A673 (cell line): ENCODE measurements around the gene USP53. TPM values are rescaled to one million over a fixed set of nuclear protein-coding genes. Genes with fewer than 3 reads are reported as not detected.

ENCODE experiments used
- BruUV-seq: library from RNA; stranded (reverse); fragments of 400-500 nt; replicated peaks from 2 replicates; lab custom pipeline; 2021; lab: Mats Ljungman, UMichigan
- CTCF ChIA-PET: fragments of 300-600 bp; sonication (Branson Sonifier 250); formaldehyde crosslinking; loops from one replicate; lab custom pipeline; 2022; ENCODE audit warnings: antibody characterized with exemption; lab: Charles Lee
- POLR2A ChIA-PET: fragments of 300-600 bp; sonication (Branson Sonifier 250); formaldehyde crosslinking; loops from one replicate; lab custom pipeline; 2022; ENCODE audit warnings: antibody characterized with exemption; ENCODE audit not compliant: low non-redundant PET; lab: Charles Lee
- DNase-seq: peaks from one replicate; pipeline ENCODE4 v3.0.0-alpha.2; 2015; ENCODE audit warnings: low spot score
- H3K27ac ChIP-seq: fragments of 200-600 bp; sonication (generic); 2 replicates; pipeline ENCODE4 v1.5.1; 2016; ENCODE audit warnings: mixed run types, low read depth, mild to moderate bottlenecking, mixed read lengths, antibody characterized with exemption, low read length; ENCODE audit not compliant: poor library complexity, severe bottlenecking
- H3K27me3 ChIP-seq: fragments of 200-600 bp; sonication (generic); replicated peaks from 2 replicates; pipeline ENCODE4 v1.6.1; 2017; ENCODE audit warnings: mixed run types, low read depth, mild to moderate bottlenecking, mixed read lengths, antibody characterized with exemption, low read length; ENCODE audit not compliant: insufficient read depth, poor library complexity
- H3K36me3 ChIP-seq: fragments of 200-600 bp; sonication (generic); 2 replicates; pipeline ENCODE4 v1.6.1; 2016; ENCODE audit warnings: mixed run types, mild to moderate bottlenecking, mixed read lengths, antibody characterized with exemption, low read length; ENCODE audit not compliant: insufficient read depth, poor library complexity, severe bottlenecking
- H3K4me1 ChIP-seq: fragments of 200-600 bp; sonication (generic); 2 replicates; pipeline ENCODE4 v1.6.1; 2017; ENCODE audit warnings: mixed run types, mild to moderate bottlenecking, mixed read lengths, antibody characterized with exemption, low read length; ENCODE audit not compliant: insufficient read depth, poor library complexity, severe bottlenecking
- H3K4me3 ChIP-seq: fragments of 200-600 bp; sonication (generic); 2 replicates; pipeline ENCODE4 v1.5.1; 2016; ENCODE audit warnings: low read depth, mixed run types, mild to moderate bottlenecking, mixed read lengths, low read length; ENCODE audit not compliant: poor library complexity, severe bottlenecking
- H3K9me3 ChIP-seq: fragments of 200-600 bp; sonication (generic); 2 replicates; pipeline ENCODE4 v1.6.1; 2016; ENCODE audit warnings: mixed run types, low read depth, mild to moderate bottlenecking, mixed read lengths, antibody characterized with exemption, low read length; ENCODE audit not compliant: poor library complexity, severe bottlenecking
- CTCF ChIP-seq: fragments of 300-800, 200-600 bp; sonication (generic); conservative IDR thresholded peaks from 2 replicates; pipeline ENCODE4 v1.5.1; 2017; ENCODE audit warnings: low read depth, mild to moderate bottlenecking, antibody characterized with exemption, low read length, moderate library complexity, mixed read lengths
- EZH2 ChIP-seq: fragments of 200-600 bp; sonication (generic); IDR thresholded peaks from 2 replicates; pipeline ENCODE4 v1.6.1; 2017; ENCODE audit warnings: borderline replicate concordance, low read depth, mild to moderate bottlenecking, mixed read lengths, antibody characterized with exemption, low read length; ENCODE audit not compliant: poor library complexity, severe bottlenecking
- intact Hi-C: fragments of 100-400 bp; cut with micrococcal nuclease; formaldehyde crosslinking; loops from one replicate; pipeline ENCODE4 v1.10.0; 2022; ENCODE audit not compliant: unreplicated experiment
- total RNA-seq: library from RNA; stranded (reverse); gene quantifications from 2 replicates; pipeline ENCODE4 v1.2.3, GENCODE V29; 2021

Gene USP53
- total RNA-seq, 1 experiment from 2014 or later: 12.2 TPM

- ChIA-PET POLR2A (no interaction called here), CTCF (no interaction called here)
- TF ChIP-seq EZH2: no peak
- Histone ChIP-seq H3K27ac (no peak overlapping the region), H3K9me3 (no peaks in the 10 kb centered on the region), H3K4me3 (no peak overlapping the region), H3K4me1 (no peaks in the 10 kb centered on the region), H3K36me3 (no peaks in the 10 kb centered on the region), H3K27me3 (no peaks in the 10 kb centered on the region)
- intact Hi-C loops: no loop called here
- BruUV-seq: no TSS peak
- no peak for DNase-seq
Measured at GRCh38 chr4:119233750-119234149, 21.2 kb downstream of the USP53 start.

- Histone ChIP-seq H3K27ac (no peak overlapping the region), H3K4me1 (no peaks in the 10 kb centered on the region), H3K4me3 (no peak overlapping the region), H3K27me3 (no peaks in the 10 kb centered on the region), H3K36me3 (no peaks in the 10 kb centered on the region), H3K9me3 (no peaks in the 10 kb centered on the region)
- no TSS peak for BruUV-seq
- TF ChIP-seq EZH2 (no peak), CTCF (no peak)
- ChIA-PET CTCF (no interaction called here), POLR2A (no interaction called here)
- intact Hi-C loops: no loop called here
- no peak for DNase-seq
Measured at GRCh38 chr4:119237201-119237600, 24.7 kb downstream of the USP53 start.

GRCh38 chr4:119237642-119238041 lies 25.1 kb downstream of the USP53 start:
- TF ChIP-seq EZH2: no peak
- no peak for TF ChIP-seq CTCF
- Histone ChIP-seq H3K4me3 (no peak overlapping the region), H3K27me3 (no peaks in the 10 kb centered on the region), H3K9me3 (no peaks in the 10 kb centered on the region), H3K27ac (no peak overlapping the region), H3K4me1 (no peaks in the 10 kb centered on the region), H3K36me3 (no peaks in the 10 kb centered on the region)
- no peak for DNase-seq
- intact Hi-C loops: no loop called here
- ChIA-PET POLR2A (no interaction called here), CTCF (no interaction called here)
- BruUV-seq: no TSS peak

GRCh38 chr4:119238068-119238722 lies 25.7 kb downstream of the USP53 start:
- POLR2A ChIA-PET: no interaction called here
- no peak for DNase-seq

More at GRCh38 chr4:119238068-119238722, 25.7 kb downstream of the USP53 start:
- Histone ChIP-seq H3K4me3 (no peak overlapping the region), H3K4me1 (no peaks in the 10 kb centered on the region), H3K27me3 (no peaks in the 10 kb centered on the region), H3K27ac (no peak overlapping the region), H3K9me3 (no peaks in the 10 kb centered on the region), H3K36me3 (no peaks in the 10 kb centered on the region)
- no TSS peak for BruUV-seq
- no peak for TF ChIP-seq EZH2
- no peak for TF ChIP-seq CTCF
- CTCF ChIA-PET: no interaction called here
- intact Hi-C loops: no loop called here
